GM18870 (cell line): ENCODE data around the gene PTPN14.

Source experiments
- ATAC-seq: cut with Tn5 transposase; IDR thresholded peaks from one replicate; pipeline ENCODE4 v1.9.1; 2021; ENCODE audit warnings: moderate library complexity; ENCODE audit not compliant: unreplicated experiment

PTPN14 gene

DNA sequence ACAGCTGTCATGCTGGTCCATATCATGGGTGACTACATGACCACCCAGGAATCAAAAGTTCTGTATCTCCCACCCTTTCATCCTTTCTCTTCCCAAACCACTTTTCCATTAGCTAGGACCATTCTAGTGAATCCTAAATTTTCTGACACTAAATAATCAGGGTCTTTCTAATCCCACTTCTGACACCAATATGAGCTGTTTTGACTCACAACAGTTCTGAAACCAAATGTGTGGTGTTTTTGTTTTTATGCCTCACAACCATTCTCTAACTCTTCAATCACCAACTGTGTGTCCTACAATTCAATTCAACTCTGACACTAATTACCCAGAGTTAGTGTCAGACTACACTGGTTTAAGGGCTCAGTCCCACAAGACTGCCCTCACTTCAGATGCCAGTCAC lies 206.5 kb downstream of the PTPN14 start:
- no peak for ATAC-seq

DNA sequence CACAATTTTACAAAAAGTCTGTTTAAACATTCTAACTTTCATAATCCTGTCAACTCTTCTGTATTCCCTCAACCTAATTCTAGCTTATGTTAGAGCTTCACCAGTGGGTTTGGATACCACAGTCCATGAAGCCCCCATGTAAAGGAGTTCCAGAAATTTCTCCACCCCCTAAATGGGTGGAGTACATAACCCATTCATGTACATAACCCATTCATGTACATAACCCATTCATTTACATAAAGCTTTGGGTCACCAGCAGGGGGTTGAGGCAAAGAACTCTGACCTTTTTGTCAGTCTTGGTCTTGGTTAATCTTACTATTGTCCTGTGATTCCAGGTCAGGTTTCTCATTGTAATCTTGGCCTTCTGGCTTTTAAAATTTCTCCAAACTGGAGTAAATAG lies 208.9 kb downstream of the PTPN14 start:
- ATAC-seq = no peak

DNA sequence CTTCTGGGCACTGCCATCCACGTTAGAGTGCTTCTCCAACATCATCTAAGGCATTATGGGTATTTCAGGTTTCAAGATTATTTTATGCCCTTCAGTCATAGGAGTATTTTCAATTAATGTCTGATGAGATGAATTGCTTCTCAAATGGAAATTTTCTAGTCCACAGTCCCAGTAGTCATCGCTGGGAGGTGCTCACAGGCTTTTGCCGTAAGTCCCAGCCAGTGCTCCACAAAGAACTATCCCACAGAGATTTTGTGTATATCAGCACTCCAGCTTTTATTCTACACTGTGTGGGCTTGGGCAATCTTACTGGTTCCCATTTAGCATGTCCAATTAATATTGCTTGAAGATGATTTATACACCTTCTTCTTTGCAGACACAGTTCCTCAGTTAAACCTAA lies 209.5 kb downstream of the PTPN14 start:
- no peak for ATAC-seq

DNA sequence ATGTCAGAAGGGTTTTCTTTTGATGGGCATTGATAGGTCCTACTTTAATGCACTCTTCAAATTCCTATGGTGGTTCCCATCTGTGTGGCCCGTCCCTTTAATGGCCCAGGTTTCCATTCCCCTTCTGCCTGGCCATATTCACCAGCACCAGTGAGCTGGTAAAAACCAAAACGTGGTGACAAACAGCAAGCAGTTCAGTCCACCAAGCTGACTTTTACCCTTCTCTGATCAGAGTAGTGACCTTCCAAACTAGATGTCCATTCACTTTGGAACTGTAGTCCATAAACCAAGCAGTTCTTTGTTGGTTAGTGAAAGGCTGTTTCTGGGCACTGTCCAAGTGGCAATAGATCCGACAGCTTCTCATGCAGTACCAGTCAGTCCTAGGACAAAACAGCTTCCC lies 209.9 kb downstream of the PTPN14 start:
- ATAC-seq = no peak

DNA sequence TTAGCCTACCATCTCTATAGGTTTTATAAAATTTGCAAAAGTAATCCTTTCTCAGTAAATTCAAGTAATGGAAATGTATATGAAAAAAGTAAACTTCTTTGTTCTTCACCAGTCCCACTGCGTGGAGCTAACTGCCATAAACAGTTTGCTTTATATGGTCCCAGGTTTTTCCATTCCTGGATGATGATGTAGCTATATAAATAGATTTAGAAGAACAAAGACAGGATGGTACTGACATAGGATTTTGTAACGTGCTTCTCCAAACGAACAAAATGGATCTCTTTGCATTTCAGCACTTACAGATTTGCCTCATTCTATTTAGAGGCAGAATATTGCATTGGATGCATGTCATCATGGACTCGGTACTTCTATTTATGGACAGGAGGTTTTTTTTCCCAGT lies 213.2 kb downstream of the PTPN14 start:
- no peak for ATAC-seq

DNA sequence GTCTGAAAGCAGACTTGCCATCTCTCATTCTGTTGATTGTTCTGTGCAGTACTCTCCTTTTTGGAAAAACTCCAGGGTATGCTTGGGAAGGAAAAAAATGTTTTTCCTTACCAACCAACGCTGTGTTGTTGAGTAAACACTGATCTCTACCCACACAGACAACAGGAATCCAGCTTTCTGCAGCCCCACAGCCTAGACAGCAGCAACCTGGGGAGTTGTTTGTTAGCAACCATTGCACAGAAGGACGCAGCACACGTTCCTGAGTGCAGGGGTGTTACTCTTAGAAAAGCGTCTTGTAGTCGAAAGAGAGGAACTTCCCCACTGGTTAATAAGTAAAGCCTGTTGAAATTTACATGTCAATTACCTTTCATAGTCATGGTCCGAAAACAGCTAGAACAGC lies 213.9 kb downstream of the PTPN14 start:
- ATAC-seq = no peak

DNA sequence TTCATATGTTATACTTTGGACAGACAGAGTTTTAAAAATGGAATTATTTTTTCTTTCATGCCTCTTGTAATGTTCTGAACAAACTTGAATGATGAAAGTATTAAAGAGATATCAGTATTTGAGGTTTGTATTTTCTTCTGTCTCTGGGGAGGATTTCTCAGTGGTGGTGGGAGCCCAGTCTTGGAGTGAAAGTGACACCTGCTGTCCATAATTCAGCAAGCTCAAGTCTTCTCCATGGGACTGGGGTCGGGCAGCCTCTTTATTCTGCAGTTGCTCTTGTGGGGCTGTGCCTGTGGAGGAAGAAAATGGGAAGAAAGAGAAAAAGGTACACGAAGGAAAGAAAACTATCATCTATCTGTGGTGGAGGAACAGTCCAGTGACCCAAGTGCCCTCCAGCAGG lies 214.4 kb downstream of the PTPN14 start:
- ATAC-seq = no peak

DNA sequence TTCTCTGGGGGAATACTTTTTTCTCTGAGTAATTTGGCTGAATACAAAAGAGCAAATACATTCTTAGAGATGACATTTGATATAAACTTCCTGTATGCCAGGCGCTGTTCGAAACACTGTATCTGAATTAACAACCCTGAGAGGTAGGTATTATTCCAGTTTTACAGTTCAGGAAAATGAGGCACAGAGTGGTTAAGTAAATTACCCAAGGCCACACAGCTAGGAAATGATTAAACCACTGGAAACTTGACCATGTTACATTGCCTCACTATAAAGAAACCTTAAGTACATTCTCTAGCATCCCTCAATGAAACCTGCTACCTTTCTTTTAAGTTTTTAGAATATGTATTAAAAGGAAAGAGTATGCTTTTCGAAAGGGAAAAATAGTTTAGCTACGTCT lies 215.8 kb downstream of the PTPN14 start:
- ATAC-seq = no peak

DNA sequence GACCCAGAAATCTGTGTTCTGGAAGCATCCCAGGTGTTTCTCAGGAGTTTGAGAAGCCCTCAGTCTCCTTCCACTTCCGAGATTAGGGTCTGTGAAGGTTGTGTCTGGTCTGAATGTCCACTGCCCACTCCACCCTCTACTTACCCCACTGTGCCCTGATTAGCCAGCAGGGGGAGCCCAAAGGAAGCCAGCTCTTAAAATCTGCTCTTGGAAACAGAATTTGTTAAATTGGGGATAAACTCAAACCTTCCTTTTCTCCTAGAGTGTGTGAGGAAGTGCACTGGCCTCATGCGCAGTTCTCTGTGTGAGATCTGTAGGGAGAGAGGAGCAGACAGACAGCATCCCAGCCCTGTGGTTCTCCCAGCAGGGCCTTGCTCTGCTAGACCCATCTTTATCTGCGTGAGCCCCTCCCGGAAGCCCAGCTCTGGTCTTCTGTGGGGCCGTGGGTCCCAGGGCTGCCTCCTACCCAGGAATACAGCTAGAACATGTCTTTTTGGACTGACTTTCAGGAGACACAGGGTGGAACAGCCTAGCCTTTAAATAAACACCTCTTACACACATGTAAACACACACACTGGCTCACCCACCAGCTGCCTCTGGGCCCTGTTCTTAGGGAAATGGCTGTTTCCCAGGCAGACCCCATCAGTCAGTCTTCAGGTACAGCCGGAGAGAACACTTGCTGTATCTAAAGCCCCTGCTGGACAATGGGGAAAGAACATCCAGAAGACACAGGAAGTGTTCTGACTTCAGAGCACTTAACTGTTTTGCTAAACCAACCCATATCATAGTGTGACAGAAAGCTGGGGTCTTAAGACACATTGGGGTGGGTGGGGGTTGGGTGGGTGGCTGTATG lies 218.2 kb downstream of the PTPN14 start:
- ATAC-seq = no peak

DNA sequence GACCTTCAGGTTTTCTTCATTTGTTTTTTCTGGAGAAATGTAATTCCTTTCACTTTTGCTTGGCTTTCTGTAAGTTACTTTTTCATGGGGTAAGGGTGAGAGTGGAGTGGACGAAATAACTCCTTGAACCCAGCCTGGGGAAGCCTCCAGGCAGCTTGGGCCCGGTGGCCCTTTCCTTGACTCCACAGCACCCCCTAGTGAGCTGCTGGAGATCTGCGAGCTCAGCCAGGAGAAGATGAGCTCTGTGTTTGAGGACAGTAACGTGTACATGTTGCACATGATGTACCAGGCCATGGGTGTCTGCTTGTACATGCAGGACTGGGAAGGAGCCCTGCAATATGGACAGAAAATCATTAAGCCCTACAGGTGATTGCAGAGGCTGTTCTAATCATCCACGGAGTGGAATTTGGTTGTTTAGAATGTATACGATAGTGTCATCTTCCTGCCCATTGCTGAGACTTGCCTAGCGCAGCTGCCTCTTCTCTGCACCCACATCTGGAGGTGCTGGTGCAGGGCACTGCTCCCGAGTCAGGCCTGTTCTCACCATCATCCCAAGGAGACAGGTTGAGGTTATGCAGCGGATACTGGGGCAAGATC lies 219.5 kb downstream of the PTPN14 start:
- ATAC-seq = no peak

DNA sequence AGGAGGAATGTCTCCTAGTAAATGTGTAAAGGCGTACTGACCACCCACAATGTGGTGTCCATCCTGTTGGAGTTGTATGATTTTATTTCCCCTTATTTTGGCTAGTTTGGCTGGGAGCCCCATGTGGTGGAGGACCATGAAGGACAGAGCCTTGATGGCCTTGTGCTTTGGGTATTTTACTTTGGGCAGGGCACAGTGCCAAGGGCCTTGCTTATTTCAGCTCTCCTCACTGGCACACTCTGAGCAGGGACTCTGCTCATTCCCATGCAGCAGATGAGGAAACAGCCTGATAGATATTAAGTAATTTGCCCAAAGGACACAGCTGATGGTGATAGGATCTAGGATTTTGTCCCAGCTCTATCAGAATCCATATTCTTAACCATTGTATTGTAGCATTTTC lies 220.2 kb downstream of the PTPN14 start:
- no peak for ATAC-seq

DNA sequence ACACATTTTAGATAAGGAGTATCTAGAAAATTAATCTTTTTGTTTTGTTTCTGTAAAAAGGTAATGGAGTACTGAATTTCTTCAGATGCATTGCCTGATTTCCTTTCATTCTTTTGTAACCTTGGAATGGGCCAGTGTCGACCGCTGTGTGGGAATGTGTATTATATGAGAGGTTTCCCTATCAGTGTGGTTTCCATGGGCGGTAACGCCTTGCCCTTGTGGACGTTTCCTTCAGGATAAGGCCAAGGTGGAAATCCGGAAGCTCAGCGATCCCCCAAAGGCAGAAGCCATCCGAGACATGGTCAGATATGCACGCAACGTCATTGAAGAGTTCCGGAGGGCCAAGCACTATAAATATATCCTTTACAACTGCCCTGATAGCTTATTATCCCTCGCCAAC lies 220.7 kb downstream of the PTPN14 start:
- ATAC-seq = no peak

DNA sequence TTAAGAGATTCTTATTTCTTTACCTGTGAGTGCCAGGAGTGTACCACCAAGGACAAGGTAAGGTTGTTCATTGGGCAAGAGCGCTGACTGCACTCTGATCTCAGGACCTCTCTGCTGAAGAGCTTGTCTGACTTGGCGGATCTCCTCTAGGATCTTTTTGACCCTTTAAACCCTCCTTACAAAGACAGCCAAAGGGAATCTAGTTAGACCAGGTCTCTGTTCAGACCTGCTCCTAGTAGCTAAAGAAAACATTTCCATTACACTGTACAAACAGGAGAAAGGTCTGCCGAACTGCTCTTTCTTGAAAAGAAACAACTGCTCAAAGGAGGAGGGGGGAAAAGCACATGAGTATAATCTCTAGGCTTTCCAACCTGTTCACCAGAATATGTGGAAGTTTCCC lies 221.2 kb downstream of the PTPN14 start:
- no peak for ATAC-seq

DNA sequence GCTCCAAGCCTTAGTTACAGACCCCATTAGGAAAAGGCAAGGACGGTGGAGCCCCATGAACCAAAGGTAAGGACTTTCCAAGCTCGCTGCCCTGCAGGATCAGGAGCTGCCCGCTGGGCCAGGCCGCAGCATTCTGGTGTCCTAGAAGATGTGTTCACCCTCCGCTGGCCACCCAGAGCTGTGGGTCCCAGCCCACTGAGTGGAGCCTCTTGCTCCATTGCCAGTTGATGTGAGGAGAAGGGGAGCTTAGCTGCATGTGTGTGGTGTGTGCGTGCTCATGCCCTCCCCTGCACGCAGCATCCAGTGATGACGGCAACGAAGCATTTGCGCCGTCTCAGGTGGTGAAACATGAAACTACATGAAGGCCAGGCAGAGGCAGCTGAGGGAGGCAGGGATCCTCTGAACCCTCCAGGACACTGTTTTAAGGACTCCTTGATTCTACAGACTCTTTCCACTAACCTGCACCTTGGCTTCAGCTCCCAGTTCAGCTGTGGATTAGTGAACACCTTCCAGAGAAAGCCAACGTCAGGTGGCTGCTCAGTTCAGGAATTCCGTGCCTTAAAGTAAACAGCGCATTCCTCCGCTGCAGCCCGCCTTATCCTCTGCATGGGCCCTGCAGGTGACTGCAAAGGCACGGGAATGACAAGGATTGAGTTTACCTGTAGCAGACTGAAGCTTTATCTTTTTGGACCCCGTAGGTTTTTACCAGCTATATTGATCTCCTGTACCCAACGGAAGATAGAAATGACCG lies 221.8 kb downstream of the PTPN14 start:
- no peak for ATAC-seq

DNA sequence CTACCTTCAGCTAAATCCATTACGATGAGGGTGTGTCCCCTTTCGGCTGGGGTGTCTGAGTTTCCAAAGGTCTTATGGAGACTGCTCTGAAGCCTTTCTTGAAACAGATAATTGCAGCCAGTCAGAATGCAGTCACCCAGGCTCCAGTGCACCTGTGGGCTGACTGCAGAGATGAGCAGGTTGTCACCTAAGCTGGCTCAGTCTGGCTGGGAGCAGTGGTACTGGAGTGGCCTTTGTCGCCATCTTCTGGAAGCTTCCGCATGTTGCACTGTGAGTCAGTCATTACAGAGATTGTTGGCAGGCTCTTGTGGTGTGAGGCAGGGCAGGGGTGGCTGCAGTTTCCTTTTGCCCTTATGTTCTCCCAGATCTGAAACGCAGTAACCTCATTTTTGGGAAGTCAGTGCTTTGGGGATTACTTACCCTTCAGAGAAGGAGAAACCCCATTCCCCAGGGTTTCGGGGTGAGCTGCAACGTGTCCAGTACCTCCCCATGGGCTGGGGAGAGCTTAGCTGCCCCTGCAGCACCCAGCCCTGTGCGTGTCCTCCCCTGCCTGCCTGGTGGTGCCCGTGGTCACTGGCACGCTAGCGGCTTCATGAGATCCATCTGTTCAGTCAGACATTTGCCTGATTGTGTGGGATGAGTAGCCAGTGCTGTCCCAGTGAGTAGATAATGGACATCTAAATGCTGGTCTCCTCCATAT lies 222.5 kb downstream of the PTPN14 start:
- peak; percentile 93 for ATAC-seq

DNA sequence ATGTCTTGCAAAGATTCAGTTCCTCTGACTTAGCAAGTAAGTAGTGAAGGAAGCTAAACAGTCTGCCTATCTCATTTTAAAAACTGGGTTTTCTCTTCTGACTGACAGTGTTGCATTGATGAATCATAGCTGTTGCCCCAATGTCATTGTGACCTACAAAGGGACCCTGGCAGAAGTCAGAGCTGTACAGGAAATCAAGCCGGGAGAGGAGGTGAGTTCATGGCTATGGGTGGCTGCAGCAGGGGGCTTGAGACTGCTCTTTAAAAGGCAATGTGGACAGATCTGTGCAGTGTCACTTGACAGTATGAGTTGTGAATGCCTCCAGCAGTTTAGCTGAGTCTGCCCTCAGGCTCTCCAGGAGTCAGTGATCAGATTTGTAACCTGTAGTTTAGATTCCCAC lies 223.9 kb downstream of the PTPN14 start:
- no peak for ATAC-seq

DNA sequence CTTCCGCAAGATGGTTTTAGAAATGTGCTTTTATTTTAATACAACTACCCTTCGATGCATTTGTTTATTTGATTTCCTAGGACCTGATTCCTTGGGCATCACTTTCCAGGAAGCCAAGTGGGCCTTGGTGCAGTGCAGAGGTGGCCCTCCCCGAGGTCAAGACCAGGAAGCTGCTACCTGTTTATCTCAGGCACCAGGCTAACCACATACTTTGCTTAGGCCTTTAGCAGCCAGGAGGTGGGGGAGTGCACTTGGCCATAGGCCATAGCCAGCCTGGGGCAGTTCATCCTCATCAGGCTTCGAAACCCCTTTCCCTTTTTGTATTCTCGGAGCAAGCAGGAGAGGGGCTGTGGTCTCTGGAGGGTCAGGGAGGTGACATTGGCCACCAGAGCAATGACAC lies 225.0 kb downstream of the PTPN14 start:
- ATAC-seq = no peak

DNA sequence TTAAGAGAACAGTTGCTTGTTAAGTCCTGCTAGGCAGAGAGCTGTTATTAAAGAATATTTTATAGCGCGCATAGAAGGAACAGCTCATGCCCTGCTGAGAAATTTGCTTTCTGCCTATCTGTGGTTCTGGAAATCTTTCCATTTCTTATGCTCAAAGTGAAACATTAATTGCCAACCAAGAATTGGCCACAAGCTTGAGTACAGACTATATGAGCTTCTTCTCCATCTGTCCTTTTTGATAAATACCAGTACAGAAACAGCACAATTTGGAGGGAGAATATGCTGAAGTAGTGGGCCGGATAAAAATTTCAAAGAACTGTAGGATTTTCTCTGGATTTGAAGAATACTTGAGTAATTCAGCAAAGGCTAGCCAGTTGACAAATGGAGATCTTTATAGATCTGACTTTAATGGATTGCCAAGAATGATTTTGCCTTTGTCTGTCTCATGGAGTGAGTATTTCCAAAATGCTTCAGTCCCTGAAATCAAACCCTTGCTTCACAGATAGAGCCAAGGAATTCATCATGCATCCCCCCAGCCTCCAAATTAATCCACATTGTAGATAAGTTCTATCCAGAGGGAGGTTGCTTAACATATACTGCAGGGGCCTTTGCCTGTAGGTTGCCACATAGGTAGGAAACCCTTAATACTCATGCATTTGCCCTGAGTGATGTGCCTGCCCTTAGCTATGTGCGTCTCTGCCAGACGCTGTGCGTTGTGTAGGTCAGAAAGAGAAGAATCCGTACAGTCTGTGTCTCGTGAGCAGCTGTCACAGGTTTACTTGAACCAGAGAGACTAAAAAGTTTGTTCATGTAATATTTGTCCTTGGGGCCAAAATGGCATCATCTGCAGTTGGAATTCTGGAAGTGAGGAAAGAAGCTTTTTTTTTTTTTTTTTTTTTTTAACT lies 226.3 kb downstream of the PTPN14 start:
- no peak for ATAC-seq

DNA sequence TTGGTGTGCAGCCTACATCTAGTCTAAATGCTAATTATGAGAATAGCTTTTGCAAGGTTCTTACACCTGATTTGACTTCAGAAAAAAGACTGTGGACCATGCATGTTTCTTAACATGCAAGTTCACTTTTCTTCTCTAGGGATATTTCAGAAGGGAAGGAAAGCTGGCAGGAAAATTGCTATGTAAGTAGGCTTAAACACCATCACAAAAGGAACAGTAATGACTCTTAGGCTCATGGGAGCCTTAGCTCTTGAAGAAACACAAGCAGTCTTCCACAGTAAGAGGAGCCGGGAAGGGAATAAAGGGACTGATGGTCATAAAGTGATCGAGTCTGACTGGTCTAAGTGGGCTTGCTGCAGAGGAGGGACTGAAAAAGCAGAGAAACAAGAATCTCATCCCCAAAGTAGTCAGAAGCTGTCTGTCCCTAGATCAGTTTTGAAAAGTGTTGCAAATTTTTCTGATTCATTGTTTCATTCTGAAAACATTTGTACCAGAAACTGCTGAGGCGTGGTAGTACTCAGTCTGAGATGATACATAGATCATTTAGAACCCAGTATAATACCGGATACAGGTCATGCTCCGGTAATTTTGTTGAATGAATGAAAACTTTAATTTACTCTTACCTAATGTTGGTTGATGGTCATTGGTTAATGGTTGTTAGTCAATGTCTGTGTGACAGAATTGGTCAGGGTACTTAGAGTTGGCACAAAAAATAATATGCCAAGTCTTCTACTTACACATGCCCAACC lies 229.5 kb downstream of the PTPN14 start:
- ATAC-seq = peak; percentile 46

DNA sequence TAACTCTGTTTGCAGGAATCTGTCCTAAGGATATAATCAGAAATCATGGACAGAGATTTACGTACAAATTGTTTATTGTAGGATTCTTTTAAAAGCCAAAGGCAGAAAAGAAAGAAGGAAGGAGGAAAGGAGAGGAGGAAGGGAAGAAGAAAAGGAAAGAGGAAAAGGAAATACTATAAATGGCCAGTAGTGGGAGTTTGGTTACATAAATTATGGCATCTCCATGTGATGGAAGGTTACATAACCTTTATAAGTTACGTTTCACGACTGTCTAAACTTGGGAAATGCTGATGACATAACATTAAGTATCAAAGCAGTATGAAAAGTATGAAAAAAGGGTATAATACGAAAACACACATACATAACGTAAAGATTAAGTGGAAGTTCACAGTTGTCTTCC lies 231.5 kb downstream of the PTPN14 start:
- no peak for ATAC-seq
